AG09319 (cell line): ENCODE results near the gene SLC44A4.

ENCODE experiments used
- DNase-seq: peaks from one replicate; pipeline ENCODE4 v3.0.0-alpha.2; 2010; ENCODE audit warnings: low read depth; ENCODE audit errors: extremely low read depth
- TF ChIP-seq, protein P1 (sequence below): IDR thresholded peaks from 2 replicates; pipeline ENCODE4 v1.5.1; 2011; ENCODE audit warnings: low read depth, mild to moderate bottlenecking, inconsistent platforms, low read length, moderate library complexity

The SLC44A4 gene

DNA sequence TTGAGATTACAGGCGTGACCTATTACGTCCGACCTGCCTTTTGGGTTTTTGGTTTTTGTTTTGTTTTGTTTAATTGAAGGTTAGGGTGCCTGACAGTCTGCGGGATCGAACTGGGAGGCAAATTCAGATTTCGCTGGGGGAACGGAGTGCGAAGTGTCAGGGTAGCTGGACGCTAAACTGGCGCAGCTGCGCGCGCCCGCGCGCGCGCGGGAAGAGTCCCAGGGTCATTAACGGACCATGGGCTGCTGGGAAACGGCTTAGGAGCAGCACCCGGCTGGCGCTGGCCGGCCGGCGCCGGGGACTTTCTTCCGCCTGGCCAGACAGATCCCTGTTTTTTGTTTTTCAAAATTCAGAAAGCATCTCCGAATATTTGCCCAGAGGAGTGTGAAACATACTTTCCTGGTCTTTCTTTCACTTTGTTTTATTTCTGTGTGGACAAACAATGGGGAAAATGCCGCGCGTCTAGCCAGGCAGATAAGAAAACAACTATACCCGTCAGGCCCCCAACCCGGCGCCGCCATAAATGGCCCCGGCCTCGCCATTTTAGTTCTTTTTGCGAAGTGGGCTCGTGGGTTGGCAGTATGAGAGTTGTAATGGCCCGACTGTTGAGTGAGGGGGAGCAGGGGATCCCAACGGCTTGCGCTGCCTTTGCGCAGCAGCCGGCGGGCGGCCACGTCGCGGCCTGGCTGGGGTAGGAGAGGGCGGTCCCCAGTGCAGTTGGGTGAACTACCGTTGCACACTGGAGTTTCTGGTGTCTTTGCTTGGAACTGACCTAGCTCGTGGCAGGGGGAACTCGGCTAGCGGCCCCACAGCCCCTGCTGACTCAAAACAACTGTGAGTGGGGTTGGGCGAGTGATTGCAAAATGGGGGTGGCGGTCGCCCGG, 44.2 kb downstream of the SLC44A4 start:
- TF ChIP-seq, protein P1, sequence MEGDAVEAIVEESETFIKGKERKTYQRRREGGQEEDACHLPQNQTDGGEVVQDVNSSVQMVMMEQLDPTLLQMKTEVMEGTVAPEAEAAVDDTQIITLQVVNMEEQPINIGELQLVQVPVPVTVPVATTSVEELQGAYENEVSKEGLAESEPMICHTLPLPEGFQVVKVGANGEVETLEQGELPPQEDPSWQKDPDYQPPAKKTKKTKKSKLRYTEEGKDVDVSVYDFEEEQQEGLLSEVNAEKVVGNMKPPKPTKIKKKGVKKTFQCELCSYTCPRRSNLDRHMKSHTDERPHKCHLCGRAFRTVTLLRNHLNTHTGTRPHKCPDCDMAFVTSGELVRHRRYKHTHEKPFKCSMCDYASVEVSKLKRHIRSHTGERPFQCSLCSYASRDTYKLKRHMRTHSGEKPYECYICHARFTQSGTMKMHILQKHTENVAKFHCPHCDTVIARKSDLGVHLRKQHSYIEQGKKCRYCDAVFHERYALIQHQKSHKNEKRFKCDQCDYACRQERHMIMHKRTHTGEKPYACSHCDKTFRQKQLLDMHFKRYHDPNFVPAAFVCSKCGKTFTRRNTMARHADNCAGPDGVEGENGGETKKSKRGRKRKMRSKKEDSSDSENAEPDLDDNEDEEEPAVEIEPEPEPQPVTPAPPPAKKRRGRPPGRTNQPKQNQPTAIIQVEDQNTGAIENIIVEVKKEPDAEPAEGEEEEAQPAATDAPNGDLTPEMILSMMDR = no peak
- DNase-seq = peak; percentile 60

DNA sequence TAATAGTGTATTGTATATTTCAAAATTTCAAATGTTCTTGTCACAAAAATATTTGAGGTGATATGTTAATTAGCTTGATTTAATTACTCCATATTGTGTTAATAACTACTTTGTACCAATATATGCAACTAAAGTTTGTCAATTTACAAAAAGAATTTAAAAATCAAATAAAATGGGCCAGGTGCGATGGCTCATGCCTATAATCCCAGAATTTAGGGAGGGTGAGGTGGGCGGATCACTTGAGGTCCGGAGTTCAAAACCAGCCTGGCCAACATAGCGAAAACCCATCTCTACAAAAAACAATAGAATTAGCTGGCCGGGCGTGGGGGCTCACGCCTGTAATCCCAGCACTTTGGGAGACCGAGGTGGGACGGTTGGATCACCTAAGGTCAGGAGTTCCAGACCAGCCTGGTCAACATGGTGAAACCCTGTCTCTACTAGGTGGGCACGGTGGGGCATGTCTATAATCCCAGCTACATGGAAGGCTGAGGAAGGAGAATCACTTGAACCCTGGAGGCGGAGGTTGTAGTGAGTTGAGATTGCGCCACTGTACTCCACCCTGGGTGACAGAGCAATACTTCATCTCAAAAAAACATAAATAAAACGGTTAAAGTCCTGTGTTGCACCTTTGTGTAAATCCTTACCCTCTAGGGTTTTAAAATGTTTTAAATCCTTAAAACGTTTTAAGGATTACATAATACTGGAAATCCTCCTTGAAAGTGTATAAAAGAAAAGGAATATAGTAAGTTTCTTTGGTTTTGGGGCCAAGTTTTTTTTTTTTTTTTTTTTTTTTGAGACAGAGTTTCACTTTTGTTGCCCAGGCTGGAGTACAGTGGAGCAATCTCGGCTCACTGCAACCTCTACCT, 47.2 kb downstream of the SLC44A4 start:
- DNase-seq = no peak
- TF ChIP-seq, protein P1 = no peak

DNA sequence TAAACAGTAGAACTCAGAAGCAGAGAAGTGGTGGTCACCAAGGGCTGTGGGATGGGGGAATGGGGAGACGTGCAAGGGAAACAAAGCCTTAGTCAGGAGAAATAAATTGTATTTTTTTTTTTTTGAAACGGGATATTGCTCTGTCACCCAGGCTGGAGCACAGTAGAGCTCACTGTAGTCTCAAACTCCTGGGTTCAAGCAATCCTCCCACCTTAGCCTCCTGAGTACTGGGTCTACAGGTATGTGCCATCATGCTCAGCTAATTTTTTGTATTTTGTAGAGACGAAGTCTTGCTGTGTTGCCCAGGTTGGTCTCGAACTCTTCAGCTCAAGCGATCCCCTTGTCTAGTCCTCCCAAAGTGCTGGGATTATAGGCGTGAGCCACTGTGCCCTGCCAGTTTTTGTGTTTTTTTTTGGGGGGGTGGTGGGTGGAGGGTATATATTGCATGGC, 47.9 kb downstream of the SLC44A4 start:
- no peak for DNase-seq
- TF ChIP-seq, protein P1 = no peak

DNA sequence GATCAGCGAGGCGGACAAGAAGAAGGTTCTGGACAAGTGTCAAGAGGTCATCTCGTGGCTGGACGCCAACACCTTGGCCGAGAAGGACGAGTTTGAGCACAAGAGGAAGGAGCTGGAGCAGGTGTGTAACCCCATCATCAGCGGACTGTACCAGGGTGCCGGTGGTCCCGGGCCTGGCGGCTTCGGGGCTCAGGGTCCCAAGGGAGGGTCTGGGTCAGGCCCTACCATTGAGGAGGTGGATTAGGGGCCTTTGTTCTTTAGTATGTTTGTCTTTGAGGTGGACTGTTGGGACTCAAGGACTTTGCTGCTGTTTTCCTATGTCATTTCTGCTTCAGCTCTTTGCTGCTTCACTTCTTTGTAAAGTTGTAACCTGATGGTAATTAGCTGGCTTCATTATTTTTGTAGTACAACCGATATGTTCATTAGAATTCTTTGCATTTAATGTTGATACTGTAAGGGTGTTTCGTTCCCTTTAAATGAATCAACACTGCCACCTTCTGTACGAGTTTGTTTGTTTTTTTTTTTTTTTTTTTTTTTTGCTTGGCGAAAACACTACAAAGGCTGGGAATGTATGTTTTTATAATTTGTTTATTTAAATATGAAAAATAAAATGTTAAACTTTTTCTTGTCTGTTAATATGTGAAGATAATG, 49.0 kb downstream of the SLC44A4 start:
- DNase-seq = no peak
- TF ChIP-seq, protein P1 = peak; percentile 29

DNA sequence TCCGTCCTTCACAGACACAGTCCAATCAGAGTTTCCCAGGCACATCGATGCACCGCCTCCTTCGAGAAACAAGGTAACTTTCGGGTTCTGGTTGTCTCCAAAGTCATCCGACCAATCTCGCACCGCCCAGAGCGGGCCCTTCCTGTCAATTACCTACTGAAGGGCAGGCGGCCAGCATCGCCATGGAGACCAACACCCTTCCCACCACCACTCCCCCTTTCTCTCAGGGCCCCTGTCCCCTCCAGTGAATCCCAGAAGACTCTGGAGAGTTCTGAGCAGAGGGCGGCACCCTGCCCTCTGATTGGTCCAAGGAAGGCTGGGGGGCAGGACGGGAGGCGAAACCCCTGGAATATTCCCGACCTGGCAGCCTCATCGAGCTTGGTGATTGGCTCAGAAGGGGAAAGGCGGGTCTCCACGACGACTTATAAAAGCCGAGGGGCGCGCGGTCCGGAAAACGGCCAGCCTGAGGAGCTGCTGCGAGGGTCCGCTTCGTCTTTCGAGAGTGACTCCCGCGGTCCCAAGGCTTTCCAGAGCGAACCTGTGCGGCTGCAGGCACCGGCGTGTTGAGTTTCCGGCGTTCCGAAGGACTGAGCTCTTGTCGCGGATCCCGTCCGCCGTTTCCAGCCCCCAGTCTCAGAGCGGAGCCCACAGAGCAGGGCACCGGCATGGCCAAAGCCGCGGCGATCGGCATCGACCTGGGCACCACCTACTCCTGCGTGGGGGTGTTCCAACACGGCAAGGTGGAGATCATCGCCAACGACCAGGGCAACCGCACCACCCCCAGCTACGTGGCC, 51.3 kb downstream of the SLC44A4 start, which contains the start of gene HSPA1B:
TSS of gene HSPA1B (plus strand) at position 453 of the 794 bp plus-strand sequence. CDS start at position 666, 213 bp downstream.
- DNase-seq = peak; percentile 99

DNA sequence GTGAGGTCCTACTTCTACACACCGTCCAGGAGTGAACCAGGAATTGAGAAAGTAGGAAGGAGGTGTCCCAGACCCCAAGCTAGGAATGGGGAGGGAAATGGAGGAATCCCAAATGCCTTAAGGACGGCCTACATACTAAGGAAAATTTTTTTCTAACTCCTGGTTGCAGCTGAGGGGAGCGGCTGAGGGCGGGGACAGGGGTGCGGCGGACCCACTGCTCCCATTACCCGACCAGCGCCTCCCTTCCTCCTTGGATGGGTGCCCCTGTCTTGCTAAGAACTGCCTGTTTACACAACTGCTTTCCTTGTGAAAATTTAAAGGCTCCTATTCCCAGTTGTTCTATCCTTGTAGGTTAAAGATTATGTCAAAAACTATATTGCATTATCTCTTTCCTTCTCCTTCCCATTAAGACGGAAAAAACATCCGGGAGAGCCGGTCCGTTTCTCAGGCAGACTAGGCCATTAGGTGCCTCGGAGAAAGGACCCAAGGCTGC, 52.0 kb downstream of the SLC44A4 start:
- peak; percentile 79 for DNase-seq
- TF ChIP-seq, protein P1 = no peak; the same call in 1 of the 2 replicates

More for the DNA sequence above, 51.3 kb downstream of the SLC44A4 start, which contains the start of gene HSPA1B:
- TF ChIP-seq, protein P1 = no peak
